GM12873 (cell line): Measurements from ENCODE around the gene MED25.

Experiments
- CTCF ChIP-seq: IDR thresholded peaks from 2 replicates; pipeline ENCODE4 v1.5.1; 2012; ENCODE audit warnings: low read depth, mild to moderate bottlenecking, moderate library complexity, low read length, control low read depth; ENCODE audit not compliant: insufficient read depth; ENCODE audit errors: missing control alignments

Gene MED25

GRCh38 chr19:49817964-49818648 lies at the start of gene MED25:
Gene MED25, plus strand, starts transcription at chr19:49818289. Its CDS starts 53 bp downstream, at chr19:49818342.
- TF ChIP-seq CTCF = peak; percentile 21

- TF ChIP-seq CTCF = no peak
Observed at GRCh38 chr19:49770529-49770928, 47.6 kb upstream of the MED25 start.

- no peak for TF ChIP-seq CTCF
Observed at GRCh38 chr19:49771674-49772139, 46.4 kb upstream of the MED25 start.

GRCh38 chr19:49772850-49773432 lies 45.1 kb upstream of the MED25 start:
- TF ChIP-seq CTCF = no peak

GRCh38 chr19:49773663-49774350 lies 44.3 kb upstream of the MED25 start:
- TF ChIP-seq CTCF = no peak

- no peak for TF ChIP-seq CTCF
Observed at GRCh38 chr19:49774969-49775368, 43.1 kb upstream of the MED25 start.

GRCh38 chr19:49775742-49776370 lies 42.2 kb upstream of the MED25 start:
- no peak for TF ChIP-seq CTCF
